Activated CD4-positive, CD25-positive, alpha-beta regulatory T cell (primary cell): Measurements from ENCODE around the gene TBC1D5.

Experiments used
- DNase-seq, 4 experiments: peaks; one replicate each; lab custom pipeline; 2025; lab: John Stamatoyannopoulos, UW

Gene TBC1D5

DNA sequence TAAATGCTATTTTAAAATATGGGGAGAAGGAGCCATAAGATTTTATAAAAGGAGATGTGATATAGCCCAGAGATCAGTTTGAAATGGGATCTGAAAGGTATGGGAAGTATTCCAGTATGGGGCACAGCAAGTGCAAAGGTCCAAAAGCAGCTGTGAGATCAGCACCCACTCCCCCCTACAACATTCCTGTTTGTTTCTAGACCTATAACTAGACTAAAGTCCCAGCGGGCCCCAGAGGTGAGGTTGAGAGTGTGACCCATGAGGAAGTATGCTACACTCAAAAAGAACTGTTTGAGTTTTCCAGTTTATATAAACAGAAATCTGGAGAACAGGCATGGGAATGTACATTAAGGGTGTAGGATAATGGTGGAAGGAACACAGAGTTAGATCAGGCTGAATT is 152.5 kb downstream of the TBC1D5 start:
- no peak for DNase-seq

DNA sequence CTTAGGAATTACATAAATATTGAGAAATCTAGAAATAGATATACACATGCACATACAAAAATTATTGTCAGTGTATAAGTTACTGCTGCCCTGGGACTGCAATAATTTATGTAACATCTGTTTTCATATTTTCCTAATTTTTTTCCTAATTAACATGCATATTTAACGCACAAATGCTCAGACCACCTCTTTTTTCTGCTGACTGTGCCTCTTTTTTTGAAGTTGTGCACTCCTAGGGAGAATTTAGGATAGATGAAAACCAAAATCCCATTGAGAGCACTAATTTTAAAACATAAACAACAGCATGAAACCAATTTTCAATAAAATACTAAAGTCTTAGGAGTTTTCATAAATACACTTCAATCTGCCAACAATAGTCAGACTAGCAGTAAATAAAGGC is 154.0 kb downstream of the TBC1D5 start:
- no peak for DNase-seq

DNA sequence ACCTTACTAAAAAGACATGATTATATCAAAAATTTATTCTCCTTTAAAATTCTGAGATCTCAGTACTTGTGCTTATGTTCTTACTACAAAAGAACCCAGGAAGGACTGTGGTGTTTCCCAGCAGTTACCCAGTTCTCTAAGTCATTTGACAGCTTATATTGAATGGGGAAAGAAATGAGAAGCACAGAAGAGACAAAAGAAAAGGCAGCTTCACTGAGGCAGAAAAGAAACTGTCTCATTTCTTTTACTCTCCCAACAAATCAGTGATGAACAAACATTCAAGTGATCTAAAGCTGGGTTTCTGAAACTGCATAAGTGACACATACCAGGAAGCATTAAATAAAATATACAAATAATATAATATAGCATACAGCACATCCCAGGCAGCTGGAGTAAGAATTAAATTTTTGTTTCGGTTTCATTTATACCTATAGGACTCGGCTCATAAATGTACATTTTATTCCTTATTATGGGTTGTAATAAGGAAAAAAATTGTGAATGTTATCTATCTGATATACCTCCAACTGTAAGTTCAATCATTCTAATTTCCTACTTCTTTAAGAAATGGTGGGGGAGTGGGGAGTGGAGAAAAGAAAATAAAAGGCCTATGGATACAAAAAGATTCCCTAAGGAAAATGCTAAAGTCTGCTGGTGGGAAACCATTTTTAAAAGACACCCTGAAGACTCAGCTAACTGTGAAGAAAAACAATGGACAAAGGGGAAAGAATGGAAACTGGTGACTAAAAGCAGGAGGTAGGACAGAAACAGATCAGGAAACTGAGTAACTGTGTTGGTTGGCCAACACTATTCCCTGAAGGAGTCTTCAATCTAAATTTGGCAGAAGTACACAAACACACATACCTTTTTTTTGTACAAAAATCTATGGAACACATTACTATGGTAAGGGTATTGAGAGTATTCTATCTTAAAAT is 156.8 kb downstream of the TBC1D5 start:
- no peak for DNase-seq

- DNase-seq: no peak
Measured at GRCh38 chr3:17584066-17584465, 158.4 kb downstream of the TBC1D5 start.

DNA sequence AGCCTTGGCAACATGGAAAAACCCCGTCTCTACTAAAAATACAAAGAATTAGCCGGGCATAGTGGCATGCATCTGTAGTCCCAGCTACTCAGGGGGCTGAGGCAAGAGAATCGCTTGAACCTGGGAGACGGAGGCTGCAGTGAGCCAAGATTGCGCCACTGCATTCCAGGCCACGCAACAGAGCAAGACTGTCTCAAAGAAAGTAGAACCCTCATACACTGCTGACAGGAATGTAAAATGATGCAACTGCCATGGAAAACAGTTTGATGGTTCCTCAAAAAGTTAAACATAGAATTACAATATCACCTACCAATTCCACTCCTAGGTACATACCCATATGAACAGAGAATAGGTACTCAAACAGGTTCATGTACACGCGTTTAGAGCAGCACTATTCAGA is 158.9 kb downstream of the TBC1D5 start:
- no peak for DNase-seq

DNA sequence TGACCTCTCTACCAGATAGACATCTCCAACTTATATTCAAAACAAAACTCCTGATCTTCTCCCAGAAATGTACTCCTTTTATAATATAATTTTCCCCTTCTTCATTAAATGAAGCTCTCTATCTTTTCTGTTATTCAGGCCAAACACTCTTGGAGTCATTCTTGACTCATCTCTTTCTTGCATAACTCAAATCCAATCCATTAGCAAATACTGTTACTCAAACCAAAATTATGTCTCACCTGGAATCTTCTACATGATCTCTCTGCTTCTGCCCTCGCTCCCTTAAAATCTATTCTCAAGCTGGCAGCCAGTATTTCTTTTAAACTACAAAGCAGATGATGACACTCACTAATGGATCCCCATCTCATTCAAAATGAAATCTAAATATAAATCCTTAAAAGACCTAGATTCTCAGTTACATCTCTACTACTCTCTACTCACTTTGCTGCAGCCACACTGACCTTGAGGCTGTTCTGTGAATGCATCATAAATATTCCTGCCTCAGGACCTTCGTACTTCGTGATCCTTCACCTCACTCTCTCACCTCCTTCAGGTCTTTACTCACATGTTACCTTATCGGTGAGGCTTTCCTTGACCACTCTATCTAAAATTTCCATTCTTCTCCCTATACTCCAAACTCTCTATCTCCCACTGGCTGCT is 160.9 kb downstream of the TBC1D5 start:
- DNase-seq: no peak

- DNase-seq: no peak
Measured at GRCh38 chr3:17580901-17581300, 161.5 kb downstream of the TBC1D5 start.

- no peak for DNase-seq
Measured at GRCh38 chr3:17579289-17580031, 163.0 kb downstream of the TBC1D5 start.

GRCh38 chr3:17577796-17578520 is 164.5 kb downstream of the TBC1D5 start:
- DNase-seq: no peak

DNA sequence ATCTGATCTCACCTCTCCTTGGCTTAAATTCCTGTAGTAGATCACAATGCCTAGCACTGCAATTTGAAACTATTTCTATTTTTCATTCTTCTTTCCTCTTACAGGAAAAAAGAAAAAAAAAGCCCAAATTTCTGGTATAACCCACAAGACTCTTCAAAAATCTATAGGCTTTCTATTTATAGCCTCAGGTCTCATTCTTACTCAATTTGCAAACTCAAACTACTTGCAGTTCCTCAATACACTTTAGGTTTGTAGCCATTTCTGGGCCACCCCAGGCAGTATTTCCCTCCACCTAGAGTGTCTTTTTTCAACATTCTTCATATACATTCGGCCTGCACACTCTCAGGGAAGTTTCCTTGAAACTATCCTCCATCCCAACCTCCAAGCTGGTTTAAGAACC is 169.0 kb downstream of the TBC1D5 start:
- no peak for DNase-seq

- no peak for DNase-seq
Measured at GRCh38 chr3:17571686-17572085, 170.7 kb downstream of the TBC1D5 start.

GRCh38 chr3:17562845-17563244 is 179.6 kb downstream of the TBC1D5 start:
- no peak for DNase-seq

DNA sequence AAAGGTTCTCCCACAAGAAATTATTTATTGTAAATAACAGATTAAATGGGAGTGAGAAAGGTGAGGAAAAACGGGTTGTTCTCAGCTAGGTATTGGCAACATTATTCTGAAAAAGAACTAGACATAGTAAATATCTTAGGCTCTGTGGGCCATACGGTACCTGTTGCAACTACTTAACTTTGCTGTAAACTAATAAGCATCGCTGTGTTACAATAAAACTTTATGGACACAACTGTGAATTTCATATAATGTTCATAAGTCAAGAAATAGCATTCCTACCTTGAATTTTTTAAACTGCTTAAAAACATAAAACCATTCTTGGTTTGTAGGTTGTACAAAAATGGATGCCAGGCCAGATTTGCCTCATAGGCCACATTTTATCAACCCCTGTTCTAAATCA is 183.9 kb downstream of the TBC1D5 start:
- DNase-seq: no peak

GRCh38 chr3:17557749-17558463 is 184.5 kb downstream of the TBC1D5 start:
- DNase-seq: no peak

GRCh38 chr3:17555525-17555924 is 186.9 kb downstream of the TBC1D5 start:
- no peak for DNase-seq

DNA sequence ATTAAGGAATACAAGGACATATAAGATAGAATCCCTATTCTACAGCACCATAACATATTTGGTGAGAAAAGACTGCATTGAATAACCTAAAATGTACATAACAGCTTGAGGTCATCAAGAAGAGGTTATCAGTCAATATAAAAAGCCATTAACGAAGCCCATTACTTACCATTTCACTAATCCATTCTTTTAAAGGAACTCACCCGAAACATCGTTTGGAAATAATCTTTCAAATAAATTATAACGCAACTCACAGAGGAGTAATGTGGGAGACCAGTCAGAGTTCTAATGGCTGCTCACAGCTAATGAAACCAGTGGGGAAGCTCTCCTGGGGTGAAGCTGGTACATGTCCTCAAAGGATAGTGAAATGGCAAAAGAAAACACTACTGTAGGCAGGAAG is 188.4 kb downstream of the TBC1D5 start:
- no peak for DNase-seq

GRCh38 chr3:17553080-17553479 is 189.4 kb downstream of the TBC1D5 start:
- no peak for DNase-seq

- DNase-seq: no peak
Measured at GRCh38 chr3:17552351-17552750, 190.1 kb downstream of the TBC1D5 start.

DNA sequence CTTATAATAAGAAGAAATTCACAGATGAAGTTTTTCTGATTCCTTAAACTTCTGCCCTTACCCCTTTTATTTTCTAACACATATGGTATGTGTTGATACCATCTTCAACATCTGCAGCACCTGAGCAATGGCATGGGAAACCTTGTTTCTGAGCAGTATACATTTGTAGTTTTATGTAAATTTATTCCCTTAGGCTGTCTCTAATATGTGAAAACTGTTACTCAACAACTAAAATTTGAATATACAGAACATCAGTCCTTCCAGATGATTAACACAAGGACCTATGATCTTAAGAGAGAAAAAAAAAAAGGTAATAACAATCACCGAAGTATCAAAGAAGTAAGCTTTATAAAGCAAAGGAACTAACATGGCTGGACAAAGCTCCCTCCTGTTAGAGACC is 190.5 kb downstream of the TBC1D5 start:
- DNase-seq: no peak

- no peak for DNase-seq
Measured at GRCh38 chr3:17551333-17551732, 191.1 kb downstream of the TBC1D5 start.

- DNase-seq: no peak
Measured at GRCh38 chr3:17550624-17551023, 191.8 kb downstream of the TBC1D5 start.
